HEK293 (cell line): ENCODE results near the gene ABCG4.

Source experiments
- CTCF ChIA-PET: fragments of 350-600 bp; formaldehyde crosslinking; extraction: SDS; loops from one replicate; lab custom pipeline; 2021; ENCODE audit warnings: antibody characterized with exemption; lab: Yijun Ruan, JAX
- POLR2A ChIA-PET: fragments of 300-600 bp; formaldehyde crosslinking; extraction: SDS; loops from one replicate; lab custom pipeline; 2020; ENCODE audit warnings: antibody characterized with exemption, inconsistent platforms; lab: Yijun Ruan, JAX
- H3K27ac ChIP-seq: fragments of 200-500 bp; sonication (Bioruptor generic); 2 replicates; pipeline ENCODE4 v1.5.1; 2014; ENCODE audit warnings: low read depth, low read length, control low read depth, inconsistent platforms; ENCODE audit errors: extremely low read depth
- H3K36me3 ChIP-seq, 2 experiments: fragments of 200-500 bp in 1 of 2; sonication (Bioruptor generic) in 1 of 2; 1 replicate in 1 of 2; 2 replicates in 1 of 2; pipeline ENCODE4 v1.5.1; 2014 to 2017; ENCODE audit warnings: inconsistent platforms in 2 of 2, low read length in 2 of 2; ENCODE audit not compliant: control insufficient read depth in 2 of 2, insufficient read depth in 1 of 2
- H3K4me1 ChIP-seq: fragments of 200-500 bp; sonication (Bioruptor generic); 2 replicates; pipeline ENCODE4 v1.5.1; 2014; ENCODE audit warnings: mild to moderate bottlenecking, low read length, inconsistent platforms; ENCODE audit not compliant: control insufficient read depth, insufficient read depth
- H3K4me3 ChIP-seq: 2 replicates; pipeline ENCODE4 v1.5.1; 2011; ENCODE audit warnings: low read depth, mild to moderate bottlenecking, control low read depth, low read length, moderate library complexity
- H3K9me3 ChIP-seq: fragments of 200-500 bp; sonication (Bioruptor generic); 2 replicates; pipeline ENCODE4 v1.5.1; 2014; ENCODE audit warnings: low read depth, low read length, inconsistent platforms; ENCODE audit not compliant: control insufficient read depth, insufficient read depth
- HOXD13 ChIP-seq: sonication (generic); formaldehyde crosslinking; IDR thresholded peaks from 2 replicates; pipeline ENCODE4 v1.8.0; 2022; ENCODE audit warnings: missing genetic modification reagents, borderline replicate concordance
- OSR2 ChIP-seq: fragments of 450-650 bp; formaldehyde crosslinking; IDR thresholded peaks from 2 replicates; pipeline ENCODE4 v1.5.1; 2016; ENCODE audit warnings: missing biosample characterization, missing genetic modification characterization
- ZBTB1 ChIP-seq: fragments of 450-650 bp; formaldehyde crosslinking; IDR thresholded peaks from 2 replicates; pipeline ENCODE4 v1.5.1; 2016; ENCODE audit warnings: missing biosample characterization, missing genetic modification characterization
- ZFP69B ChIP-seq: fragments of 450-650 bp; formaldehyde crosslinking; IDR thresholded peaks from 2 replicates; pipeline ENCODE4 v1.5.1; 2016; ENCODE audit warnings: missing biosample characterization, missing genetic modification characterization
- ZNF114 ChIP-seq: fragments of 450-650 bp; formaldehyde crosslinking; IDR thresholded peaks from 2 replicates; pipeline ENCODE4 v1.5.0; 2017; ENCODE audit warnings: missing biosample characterization, missing genetic modification characterization
- ZNF16 ChIP-seq: fragments of 450-650 bp; formaldehyde crosslinking; IDR thresholded peaks from 2 replicates; pipeline ENCODE4 v1.5.1; 2016; ENCODE audit warnings: low read depth, missing biosample characterization, missing genetic modification characterization
- ZNF266 ChIP-seq: fragments of 450-650 bp; formaldehyde crosslinking; IDR thresholded peaks from 2 replicates; pipeline ENCODE4 v1.5.1; 2016; ENCODE audit warnings: missing biosample characterization, missing genetic modification characterization, low read depth
- ZNF274 ChIP-seq, 2 experiments: fragments of 200-500 bp in 1 of 2; fragments of 450-650 bp in 1 of 2; sonication (Bioruptor generic) in 1 of 2; formaldehyde crosslinking in 1 of 2; IDR thresholded peaks; 2 replicates each; pipeline versions ENCODE4 v1.5.1 to v1.6.1; 2014 to 2016; ENCODE audit warnings: borderline replicate concordance in 1 of 2, inconsistent platforms in 1 of 2, low read length in 1 of 2, missing biosample characterization in 1 of 2, missing genetic modification characterization in 1 of 2
- ZNF394 ChIP-seq: fragments of 450-650 bp; formaldehyde crosslinking; IDR thresholded peaks from 2 replicates; pipeline ENCODE4 v1.5.1; 2016; ENCODE audit warnings: missing biosample characterization, missing genetic modification characterization, mild to moderate bottlenecking, moderate library complexity, borderline replicate concordance
- ZNF600 ChIP-seq: fragments of 450-650 bp; formaldehyde crosslinking; IDR thresholded peaks from 2 replicates; pipeline ENCODE4 v1.5.1; 2016; ENCODE audit warnings: missing biosample characterization, missing genetic modification characterization
- ZNF610 ChIP-seq: fragments of 450-650 bp; formaldehyde crosslinking; IDR thresholded peaks from 2 replicates; pipeline ENCODE4 v1.5.1; 2016; ENCODE audit warnings: missing biosample characterization, missing genetic modification characterization, borderline replicate concordance
- ZNF623 ChIP-seq: fragments of 450-650 bp; formaldehyde crosslinking; IDR thresholded peaks from 2 replicates; pipeline ENCODE4 v1.5.1; 2016; ENCODE audit warnings: missing biosample characterization, missing genetic modification characterization
- ZNF626 ChIP-seq: fragments of 450-650 bp; sonication (Bioruptor Pico); formaldehyde crosslinking; IDR thresholded peaks from 2 replicates; pipeline ENCODE4 v1.5.1; 2018; ENCODE audit warnings: missing biosample characterization, missing genetic modification characterization, inconsistent platforms
- ZNF768 ChIP-seq: fragments of 450-650 bp; formaldehyde crosslinking; IDR thresholded peaks from 2 replicates; pipeline ENCODE4 v1.5.1; 2018; ENCODE audit warnings: missing biosample characterization, mild to moderate bottlenecking, missing genetic modification characterization
- TF ChIP-seq, protein P1 (sequence below): IDR thresholded peaks from 2 replicates; pipeline ENCODE4 v1.6.1; 2011; ENCODE audit warnings: mild to moderate bottlenecking, low read depth, low read length, borderline replicate concordance
- TF ChIP-seq, protein P2 (sequence below): fragments of 450-650 bp; formaldehyde crosslinking; IDR thresholded peaks from 2 replicates; pipeline ENCODE4 v1.5.1; 2016; ENCODE audit warnings: missing biosample characterization, missing genetic modification characterization, borderline replicate concordance
- TF ChIP-seq, protein P3 (sequence below): fragments of 450-650 bp; formaldehyde crosslinking; IDR thresholded peaks from 2 replicates; pipeline ENCODE4 v1.5.1; 2016; ENCODE audit warnings: missing biosample characterization, missing genetic modification characterization
- TF ChIP-seq, protein P4 (sequence below): fragments of 450-650 bp; formaldehyde crosslinking; IDR thresholded peaks from 2 replicates; pipeline ENCODE4 v1.5.1; 2017; ENCODE audit warnings: missing biosample characterization, missing genetic modification characterization
- TF ChIP-seq, protein P5 (sequence below): fragments of 450-650 bp; formaldehyde crosslinking; IDR thresholded peaks from 2 replicates; pipeline ENCODE4 v1.5.1; 2016; ENCODE audit warnings: missing biosample characterization, missing genetic modification characterization
- TF ChIP-seq, protein P6 (sequence below): fragments of 450-650 bp; formaldehyde crosslinking; IDR thresholded peaks from 2 replicates; pipeline ENCODE4 v1.5.1; 2016; ENCODE audit warnings: missing biosample characterization, missing genetic modification characterization, low read depth

Gene ABCG4

DNA sequence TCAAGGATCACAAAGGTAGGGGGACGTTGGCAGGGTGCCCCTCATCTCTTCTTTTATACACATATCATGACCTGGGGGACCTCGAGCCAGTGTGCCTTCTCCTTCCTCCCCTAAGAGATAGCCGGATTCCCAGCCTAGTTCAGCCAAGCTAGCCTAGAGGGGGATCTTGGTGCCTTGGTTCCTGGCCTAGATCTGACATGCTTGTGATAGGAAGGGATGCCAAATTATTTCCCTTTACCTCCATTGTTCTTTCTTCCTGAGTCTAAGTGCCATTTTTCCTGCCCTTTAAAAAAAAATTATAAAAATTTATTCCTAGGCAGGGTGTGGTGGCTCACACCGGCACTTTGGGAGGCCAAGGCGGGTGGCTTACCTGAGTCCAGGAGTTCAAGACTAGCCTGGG lies 34.5 kb upstream of the ABCG4 start (continued):
- TF ChIP-seq, protein P1, sequence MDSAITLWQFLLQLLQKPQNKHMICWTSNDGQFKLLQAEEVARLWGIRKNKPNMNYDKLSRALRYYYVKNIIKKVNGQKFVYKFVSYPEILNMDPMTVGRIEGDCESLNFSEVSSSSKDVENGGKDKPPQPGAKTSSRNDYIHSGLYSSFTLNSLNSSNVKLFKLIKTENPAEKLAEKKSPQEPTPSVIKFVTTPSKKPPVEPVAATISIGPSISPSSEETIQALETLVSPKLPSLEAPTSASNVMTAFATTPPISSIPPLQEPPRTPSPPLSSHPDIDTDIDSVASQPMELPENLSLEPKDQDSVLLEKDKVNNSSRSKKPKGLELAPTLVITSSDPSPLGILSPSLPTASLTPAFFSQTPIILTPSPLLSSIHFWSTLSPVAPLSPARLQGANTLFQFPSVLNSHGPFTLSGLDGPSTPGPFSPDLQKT = no peak
- TF ChIP-seq ZNF626 (tag by site-specific recombination) = no peak

DNA sequence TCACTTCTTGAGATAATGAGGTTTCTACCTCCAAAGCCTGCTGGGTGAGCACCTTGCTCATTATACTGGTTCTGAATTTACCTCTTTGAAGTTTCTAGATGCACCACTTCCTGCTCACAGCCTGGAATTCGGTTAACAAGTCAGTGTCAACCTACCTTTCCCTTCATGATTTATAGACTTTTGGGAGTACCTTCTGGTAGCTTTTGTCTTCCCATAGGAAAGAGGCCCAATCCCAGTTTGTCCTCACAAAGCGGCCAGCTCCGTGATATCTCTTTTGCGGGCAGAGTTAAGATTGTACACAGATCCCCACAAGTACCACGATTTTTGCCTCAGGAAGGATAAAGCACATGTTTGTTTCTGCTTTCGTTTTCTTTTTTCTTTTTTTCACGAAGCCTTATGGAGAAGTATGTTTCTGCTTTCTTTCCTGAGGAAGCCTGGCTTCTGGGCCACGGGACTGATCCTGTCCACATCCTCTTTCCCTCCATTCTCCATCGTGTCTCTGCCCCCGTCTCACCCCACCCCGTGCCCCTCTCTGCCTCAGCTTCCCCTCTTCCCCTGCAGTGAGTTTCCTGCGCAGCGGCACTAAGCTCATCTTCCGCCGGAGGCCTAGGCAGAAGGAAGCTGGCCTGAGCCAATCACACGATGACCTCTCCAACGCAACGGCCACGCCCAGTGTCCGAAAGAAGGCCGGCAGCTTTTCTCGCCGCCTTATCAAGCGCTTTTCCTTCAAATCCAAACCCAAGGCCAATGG lies 33.2 kb upstream of the ABCG4 start:
- no peaks in the 10 kb centered on the region for H3K9me3 ChIP-seq
- no peak overlapping the region for H3K27ac ChIP-seq
- ChIA-PET CTCF (interaction anchor here (0.6 kb wide), 2 partner anchors 20 to 38 kb away, joined by 4 read pairs; no protein-coding TSS in a partner anchor), POLR2A (interaction anchor here (0.5 to 0.8 kb wide), 2 partner anchors 24 to 30 kb away, joined by 3 to 5 read pairs; no protein-coding TSS in a partner anchor)
- TF ChIP-seq ZFP69B (tag by site-specific recombination) (no peak), OSR2 (tag by site-specific recombination) (no peak), ZNF394 (tag by site-specific recombination) (no peak), ZNF768 (tag by site-specific recombination) (no peak), ZNF16 (tag by site-specific recombination) (no peak), ZNF623 (tag by site-specific recombination) (no peak), ZNF600 (tag by site-specific recombination) (no peak), ZNF266 (tag by site-specific recombination) (no peak), HOXD13 (CRISPR knock-in tag) (no peak), ZNF274 (IDR thresholded peaks at IDR 0.05; ENCODE audit: low read length) (no peak), ZNF274 (tag by site-specific recombination; IDR thresholded peaks at IDR 0.05; ENCODE audit: borderline replicate concordance) (no peak), ZNF610 (no peak), ZNF114 (no peak), ZBTB1 (tag by site-specific recombination) (no peak)
- TF ChIP-seq, protein P2, sequence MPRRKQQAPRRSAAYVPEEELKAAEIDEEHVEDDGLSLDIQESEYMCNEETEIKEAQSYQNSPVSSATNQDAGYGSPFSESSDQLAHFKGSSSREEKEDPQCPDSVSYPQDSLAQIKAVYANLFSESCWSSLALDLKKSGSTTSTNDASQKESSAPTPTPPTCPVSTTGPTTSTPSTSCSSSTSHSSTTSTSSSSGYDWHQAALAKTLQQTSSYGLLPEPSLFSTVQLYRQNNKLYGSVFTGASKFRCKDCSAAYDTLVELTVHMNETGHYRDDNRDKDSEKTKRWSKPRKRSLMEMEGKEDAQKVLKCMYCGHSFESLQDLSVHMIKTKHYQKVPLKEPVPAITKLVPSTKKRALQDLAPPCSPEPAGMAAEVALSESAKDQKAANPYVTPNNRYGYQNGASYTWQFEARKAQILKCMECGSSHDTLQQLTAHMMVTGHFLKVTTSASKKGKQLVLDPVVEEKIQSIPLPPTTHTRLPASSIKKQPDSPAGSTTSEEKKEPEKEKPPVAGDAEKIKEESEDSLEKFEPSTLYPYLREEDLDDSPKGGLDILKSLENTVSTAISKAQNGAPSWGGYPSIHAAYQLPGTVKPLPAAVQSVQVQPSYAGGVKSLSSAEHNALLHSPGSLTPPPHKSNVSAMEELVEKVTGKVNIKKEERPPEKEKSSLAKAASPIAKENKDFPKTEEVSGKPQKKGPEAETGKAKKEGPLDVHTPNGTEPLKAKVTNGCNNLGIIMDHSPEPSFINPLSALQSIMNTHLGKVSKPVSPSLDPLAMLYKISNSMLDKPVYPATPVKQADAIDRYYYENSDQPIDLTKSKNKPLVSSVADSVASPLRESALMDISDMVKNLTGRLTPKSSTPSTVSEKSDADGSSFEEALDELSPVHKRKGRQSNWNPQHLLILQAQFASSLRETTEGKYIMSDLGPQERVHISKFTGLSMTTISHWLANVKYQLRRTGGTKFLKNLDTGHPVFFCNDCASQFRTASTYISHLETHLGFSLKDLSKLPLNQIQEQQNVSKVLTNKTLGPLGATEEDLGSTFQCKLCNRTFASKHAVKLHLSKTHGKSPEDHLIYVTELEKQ (tag by site-specific recombination) = no peak
- TF ChIP-seq, protein P3, sequence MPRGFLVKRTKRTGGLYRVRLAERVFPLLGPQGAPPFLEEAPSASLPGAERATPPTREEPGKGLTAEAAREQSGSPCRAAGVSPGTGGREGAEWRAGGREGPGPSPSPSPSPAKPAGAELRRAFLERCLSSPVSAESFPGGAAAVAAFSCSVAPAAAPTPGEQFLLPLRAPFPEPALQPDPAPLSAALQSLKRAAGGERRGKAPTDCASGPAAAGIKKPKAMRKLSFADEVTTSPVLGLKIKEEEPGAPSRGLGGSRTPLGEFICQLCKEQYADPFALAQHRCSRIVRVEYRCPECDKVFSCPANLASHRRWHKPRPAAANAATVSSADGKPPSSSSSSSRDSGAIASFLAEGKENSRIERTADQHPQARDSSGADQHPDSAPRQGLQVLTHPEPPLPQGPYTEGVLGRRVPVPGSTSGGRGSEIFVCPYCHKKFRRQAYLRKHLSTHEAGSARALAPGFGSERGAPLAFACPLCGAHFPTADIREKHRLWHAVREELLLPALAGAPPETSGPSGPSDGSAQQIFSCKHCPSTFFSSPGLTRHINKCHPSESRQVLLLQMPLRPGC (tag by site-specific recombination) = no peak
- TF ChIP-seq, protein P4, sequence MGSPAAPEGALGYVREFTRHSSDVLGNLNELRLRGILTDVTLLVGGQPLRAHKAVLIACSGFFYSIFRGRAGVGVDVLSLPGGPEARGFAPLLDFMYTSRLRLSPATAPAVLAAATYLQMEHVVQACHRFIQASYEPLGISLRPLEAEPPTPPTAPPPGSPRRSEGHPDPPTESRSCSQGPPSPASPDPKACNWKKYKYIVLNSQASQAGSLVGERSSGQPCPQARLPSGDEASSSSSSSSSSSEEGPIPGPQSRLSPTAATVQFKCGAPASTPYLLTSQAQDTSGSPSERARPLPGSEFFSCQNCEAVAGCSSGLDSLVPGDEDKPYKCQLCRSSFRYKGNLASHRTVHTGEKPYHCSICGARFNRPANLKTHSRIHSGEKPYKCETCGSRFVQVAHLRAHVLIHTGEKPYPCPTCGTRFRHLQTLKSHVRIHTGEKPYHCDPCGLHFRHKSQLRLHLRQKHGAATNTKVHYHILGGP (tag by site-specific recombination) = no peak
- TF ChIP-seq, protein P5, sequence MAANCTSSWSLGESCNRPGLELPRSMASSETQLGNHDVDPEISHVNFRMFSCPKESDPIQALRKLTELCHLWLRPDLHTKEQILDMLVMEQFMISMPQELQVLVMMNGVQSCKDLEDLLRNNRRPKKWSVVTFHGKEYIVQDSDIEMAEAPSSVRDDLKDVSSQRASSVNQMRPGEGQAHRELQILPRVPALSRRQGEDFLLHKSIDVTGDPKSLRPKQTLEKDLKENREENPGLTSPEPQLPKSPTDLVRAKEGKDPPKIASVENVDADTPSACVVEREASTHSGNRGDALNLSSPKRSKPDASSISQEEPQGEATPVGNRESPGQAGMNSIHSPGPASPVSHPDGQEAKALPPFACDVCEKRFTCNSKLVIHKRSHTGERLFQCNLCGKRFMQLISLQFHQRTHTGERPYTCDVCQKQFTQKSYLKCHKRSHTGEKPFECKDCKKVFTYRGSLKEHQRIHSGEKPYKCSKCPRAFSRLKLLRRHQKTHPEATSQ (tag by site-specific recombination) = no peak
- TF ChIP-seq, protein P6, sequence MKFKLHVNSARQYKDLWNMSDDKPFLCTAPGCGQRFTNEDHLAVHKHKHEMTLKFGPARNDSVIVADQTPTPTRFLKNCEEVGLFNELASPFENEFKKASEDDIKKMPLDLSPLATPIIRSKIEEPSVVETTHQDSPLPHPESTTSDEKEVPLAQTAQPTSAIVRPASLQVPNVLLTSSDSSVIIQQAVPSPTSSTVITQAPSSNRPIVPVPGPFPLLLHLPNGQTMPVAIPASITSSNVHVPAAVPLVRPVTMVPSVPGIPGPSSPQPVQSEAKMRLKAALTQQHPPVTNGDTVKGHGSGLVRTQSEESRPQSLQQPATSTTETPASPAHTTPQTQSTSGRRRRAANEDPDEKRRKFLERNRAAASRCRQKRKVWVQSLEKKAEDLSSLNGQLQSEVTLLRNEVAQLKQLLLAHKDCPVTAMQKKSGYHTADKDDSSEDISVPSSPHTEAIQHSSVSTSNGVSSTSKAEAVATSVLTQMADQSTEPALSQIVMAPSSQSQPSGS (tag by site-specific recombination) = no peak
- peaks cover 0 to 64% of the 10 kb centered on the region in 2 experiments; a peak in 1 of 3 replicates for H3K36me3 ChIP-seq
- no peak overlapping the region for H3K4me3 ChIP-seq
- no peaks in the 10 kb centered on the region for H3K4me1 ChIP-seq
